ENCODE measurements around the gene STAB1. TPM values are rescaled to one million over a fixed set of nuclear protein-coding genes. Genes with fewer than 3 reads are reported as not detected.

STAB1 gene
- total and polyA plus RNA-seq, 2 experiments from 2014 or later = 3.0 to 4.6 TPM

DNA sequence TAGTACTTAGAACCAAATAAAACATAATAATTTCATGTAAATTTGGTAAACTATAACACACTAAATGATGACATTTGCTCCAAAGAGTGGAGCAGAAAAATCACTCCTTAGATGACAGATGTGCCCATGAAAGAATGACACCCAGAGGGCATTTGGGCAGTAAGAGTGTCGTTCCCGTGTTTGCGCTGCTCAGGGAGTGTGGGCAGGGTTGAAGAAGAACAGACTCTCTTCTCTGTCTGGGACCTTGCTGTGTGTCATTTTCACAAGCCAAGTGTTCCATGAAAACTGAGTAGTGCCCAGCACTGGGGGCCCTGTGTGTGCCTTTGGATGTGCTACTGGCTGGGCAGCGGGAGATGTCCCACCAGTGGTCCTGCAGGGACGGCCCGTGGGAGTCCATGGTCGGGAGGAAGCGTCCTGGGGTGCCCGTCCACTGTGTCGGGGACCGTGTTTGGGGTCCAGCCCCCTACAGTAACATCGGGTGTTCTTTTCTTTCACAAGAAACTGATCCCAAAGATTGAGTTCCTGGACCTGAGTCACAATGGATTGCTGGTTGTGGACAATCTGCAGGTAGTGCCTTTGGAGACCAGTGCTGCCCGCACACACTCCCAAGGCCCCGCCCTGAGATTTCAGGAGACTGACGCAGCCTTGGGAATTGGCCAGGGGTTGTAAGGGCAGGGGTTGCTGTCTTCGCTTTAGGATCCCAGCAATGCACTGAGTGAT, 17.9 kb upstream of the STAB1 start:
- DNase-seq (ENCODE audit: low spot score) = no peak
- H3K27me3 ChIP-seq = no peaks in the 10 kb centered on the region
- no peaks in the 10 kb centered on the region for H3K36me3 ChIP-seq (replicated peaks; ENCODE audit: insufficient read depth, low read depth)
- no peak overlapping the region for H3K4me2 ChIP-seq
- no peak for TF ChIP-seq EZH2 (IDR thresholded peaks at IDR 0.05; ENCODE audit: borderline replicate concordance)
- TF ChIP-seq, protein P1, sequence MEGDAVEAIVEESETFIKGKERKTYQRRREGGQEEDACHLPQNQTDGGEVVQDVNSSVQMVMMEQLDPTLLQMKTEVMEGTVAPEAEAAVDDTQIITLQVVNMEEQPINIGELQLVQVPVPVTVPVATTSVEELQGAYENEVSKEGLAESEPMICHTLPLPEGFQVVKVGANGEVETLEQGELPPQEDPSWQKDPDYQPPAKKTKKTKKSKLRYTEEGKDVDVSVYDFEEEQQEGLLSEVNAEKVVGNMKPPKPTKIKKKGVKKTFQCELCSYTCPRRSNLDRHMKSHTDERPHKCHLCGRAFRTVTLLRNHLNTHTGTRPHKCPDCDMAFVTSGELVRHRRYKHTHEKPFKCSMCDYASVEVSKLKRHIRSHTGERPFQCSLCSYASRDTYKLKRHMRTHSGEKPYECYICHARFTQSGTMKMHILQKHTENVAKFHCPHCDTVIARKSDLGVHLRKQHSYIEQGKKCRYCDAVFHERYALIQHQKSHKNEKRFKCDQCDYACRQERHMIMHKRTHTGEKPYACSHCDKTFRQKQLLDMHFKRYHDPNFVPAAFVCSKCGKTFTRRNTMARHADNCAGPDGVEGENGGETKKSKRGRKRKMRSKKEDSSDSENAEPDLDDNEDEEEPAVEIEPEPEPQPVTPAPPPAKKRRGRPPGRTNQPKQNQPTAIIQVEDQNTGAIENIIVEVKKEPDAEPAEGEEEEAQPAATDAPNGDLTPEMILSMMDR (IDR thresholded peaks at IDR 0.05; ENCODE audit: poor library complexity) = no peak
- no peaks in the 10 kb centered on the region for H4K20me1 ChIP-seq (ENCODE audit: insufficient read depth, poor library complexity, severe bottlenecking)
- H3K79me2 ChIP-seq = peaks cover 4% of the 10 kb centered on the region
- no peaks in the 10 kb centered on the region for H3K4me1 ChIP-seq (ENCODE audit: insufficient read depth)
- no peaks in the 10 kb centered on the region for H3K9me3 ChIP-seq (ENCODE audit: low read depth)
- 96% methylated on average over 16 of the region's 16 CpGs for WGBS (ENCODE audit: low lambda C conversion rate, missing lambda C conversion rate)
- no peaks in the 10 kb centered on the region for H3K9me2 ChIP-seq (replicated peaks; ENCODE audit: insufficient read depth)
- no peak overlapping the region for H3K27ac ChIP-seq
- no peak overlapping the region for H3K4me3 ChIP-seq
- no peak overlapping the region for H2AFZ ChIP-seq

DNA sequence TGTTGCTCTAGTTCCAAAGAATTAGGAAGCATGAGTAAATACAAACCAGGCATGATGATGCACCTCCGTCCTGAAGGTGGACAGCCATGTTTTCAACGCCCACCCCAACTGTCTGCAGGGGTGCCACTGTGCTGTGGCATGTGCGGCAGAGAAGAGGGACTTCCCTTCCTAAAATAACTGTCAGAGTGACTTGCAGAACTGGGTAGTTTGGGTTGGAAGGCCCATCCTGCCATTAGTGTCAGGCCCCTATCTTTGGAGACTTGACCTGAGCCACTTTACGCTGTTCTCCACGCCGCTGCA, 17.4 kb upstream of the STAB1 start:
- H3K27me3 ChIP-seq = no peaks in the 10 kb centered on the region
- no peak for DNase-seq (ENCODE audit: low spot score)
- H3K36me3 ChIP-seq (replicated peaks; ENCODE audit: insufficient read depth, low read depth) = no peaks in the 10 kb centered on the region
- H3K4me1 ChIP-seq (ENCODE audit: insufficient read depth) = no peaks in the 10 kb centered on the region
- TF ChIP-seq EZH2phosphoT487 (IDR thresholded peaks at IDR 0.05; ENCODE audit: low read depth, severe bottlenecking, unreplicated experiment) (no peak), EZH2 (IDR thresholded peaks at IDR 0.05; ENCODE audit: borderline replicate concordance) (no peak)
- TF ChIP-seq, protein P1 (IDR thresholded peaks at IDR 0.05; ENCODE audit: poor library complexity) = no peak
- no peak overlapping the region for H3K4me2 ChIP-seq
- no peak overlapping the region for H3K27ac ChIP-seq
- H2AFZ ChIP-seq = no peak overlapping the region
- H4K20me1 ChIP-seq (ENCODE audit: insufficient read depth, poor library complexity, severe bottlenecking) = no peaks in the 10 kb centered on the region
- H3K9me3 ChIP-seq (ENCODE audit: low read depth) = no peaks in the 10 kb centered on the region
- 98% methylated on average over 6 of the region's 6 CpGs for WGBS (ENCODE audit: low lambda C conversion rate, missing lambda C conversion rate)
- H3K4me3 ChIP-seq = no peak overlapping the region
- H3K79me2 ChIP-seq = no peaks in the 10 kb centered on the region
- H3K9me2 ChIP-seq (replicated peaks; ENCODE audit: insufficient read depth) = no peaks in the 10 kb centered on the region

DNA sequence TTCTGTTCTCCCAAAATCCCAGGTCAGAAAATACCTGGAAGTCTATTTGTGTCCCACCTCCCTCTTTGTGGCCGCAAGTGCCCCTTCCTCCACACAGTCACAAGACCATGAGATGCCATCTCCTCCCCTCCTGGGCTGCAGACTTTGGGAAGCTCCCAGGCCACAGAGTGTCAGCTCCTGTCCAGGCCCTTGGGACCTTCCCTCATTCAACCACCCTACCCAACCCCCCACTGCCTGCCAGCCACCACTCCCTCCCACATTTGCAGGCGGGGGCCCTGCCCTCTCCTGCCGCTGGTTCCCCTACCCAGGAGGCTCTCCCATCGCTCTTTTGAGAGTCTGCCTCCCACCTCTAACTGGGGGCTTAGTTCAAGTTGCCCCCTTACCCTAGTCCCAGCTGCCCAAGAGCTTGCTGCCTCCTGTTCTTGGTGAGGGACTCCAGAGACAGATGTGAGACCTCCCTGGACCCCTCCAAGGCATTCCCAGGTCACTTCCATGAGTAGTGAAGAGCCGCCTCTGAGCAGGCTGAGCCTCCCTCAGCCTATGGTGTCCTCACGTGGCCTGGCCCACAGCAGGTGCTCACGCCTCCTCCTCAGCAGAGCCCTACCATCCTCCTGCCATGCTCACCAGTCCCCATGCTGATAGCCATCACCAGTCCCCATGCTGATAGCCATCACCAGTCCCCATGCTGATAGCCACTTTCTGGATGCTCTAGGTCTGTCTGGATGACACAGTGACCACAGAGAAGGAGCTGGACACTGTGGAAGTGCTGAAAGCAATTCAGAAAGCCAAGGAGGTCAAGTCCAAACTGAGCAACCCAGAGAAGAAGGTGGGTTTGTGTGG, 15.9 kb upstream of the STAB1 start:
- Histone ChIP-seq H2AFZ (no peak overlapping the region), H3K4me2 (no peak overlapping the region), H3K9me2 (replicated peaks; ENCODE audit: insufficient read depth) (no peaks in the 10 kb centered on the region), H3K79me2 (no peaks in the 10 kb centered on the region), H3K4me3 (no peak overlapping the region), H3K9me3 (ENCODE audit: low read depth) (no peaks in the 10 kb centered on the region), H3K27me3 (no peaks in the 10 kb centered on the region), H3K27ac (no peak overlapping the region), H4K20me1 (ENCODE audit: insufficient read depth, poor library complexity, severe bottlenecking) (no peaks in the 10 kb centered on the region), H3K36me3 (replicated peaks; ENCODE audit: insufficient read depth, low read depth) (no peaks in the 10 kb centered on the region), H3K4me1 (ENCODE audit: insufficient read depth) (peaks cover 14% of the 10 kb centered on the region)
- TF ChIP-seq EZH2phosphoT487 (IDR thresholded peaks at IDR 0.05; ENCODE audit: low read depth, severe bottlenecking, unreplicated experiment) (no peak), EZH2 (IDR thresholded peaks at IDR 0.05; ENCODE audit: borderline replicate concordance) (no peak)
- TF ChIP-seq, protein P1 (IDR thresholded peaks at IDR 0.05; ENCODE audit: poor library complexity) = no peak
- DNase-seq (ENCODE audit: low spot score) = no peak
- 97% methylated on average over 7 of the region's 7 CpGs for WGBS (ENCODE audit: low lambda C conversion rate, missing lambda C conversion rate)
